Right renal pelvis (tissue), 4 donors: Measurements from ENCODE around the gene SAT1. TPM values are rescaled to one million over a fixed set of nuclear protein-coding genes. Genes with fewer than 3 reads are reported as not detected.

Source experiments
- DNase-seq, 4 donors: peaks; one replicate each; pipeline ENCODE4 v3.0.0-alpha.2; 2013; ENCODE audit warnings: low read depth in 4 of 4, low spot score in 3 of 4, missing footprints in 1 of 4
- polyA plus RNA-seq, 4 donors: library from polyadenylated mRNA; unstranded; fragments of 120-200 nt; gene quantifications; one replicate each; pipeline ENCODE4 v1.2.1, GENCODE V29; 2013; ENCODE audit not compliant: insufficient read length in 4 of 4

The SAT1 gene
- polyA plus RNA-seq, 4 donors = 276 to 291 (median 283) TPM

DNA sequence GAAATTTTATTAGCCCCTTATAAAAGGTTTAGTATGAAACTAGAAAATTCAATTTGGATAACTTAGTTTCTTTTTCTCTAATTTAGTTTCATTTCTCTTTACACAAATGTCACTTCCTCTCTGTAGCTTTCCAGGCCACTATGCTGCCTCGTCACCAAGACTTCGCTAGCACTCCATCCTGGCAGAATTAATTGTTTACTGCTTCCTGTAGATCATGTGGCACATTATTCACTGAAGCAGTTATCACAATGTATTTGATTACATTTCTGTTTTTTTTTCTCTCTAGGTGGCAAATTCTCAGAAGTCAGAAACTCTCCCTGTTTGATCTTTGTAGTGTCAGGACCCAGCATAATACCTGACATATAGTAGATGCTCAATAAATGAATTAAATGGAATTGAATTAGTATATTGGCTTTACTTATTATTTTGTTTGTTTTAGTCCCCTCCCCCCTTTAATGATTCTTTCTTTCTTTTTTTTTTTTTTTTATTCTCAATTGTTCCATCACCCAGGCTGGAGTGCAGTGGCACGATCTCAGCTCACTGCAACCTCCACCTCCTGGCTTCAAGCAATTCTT is 9.3 kb upstream of the SAT1 start:
- DNase-seq = no peak

DNA sequence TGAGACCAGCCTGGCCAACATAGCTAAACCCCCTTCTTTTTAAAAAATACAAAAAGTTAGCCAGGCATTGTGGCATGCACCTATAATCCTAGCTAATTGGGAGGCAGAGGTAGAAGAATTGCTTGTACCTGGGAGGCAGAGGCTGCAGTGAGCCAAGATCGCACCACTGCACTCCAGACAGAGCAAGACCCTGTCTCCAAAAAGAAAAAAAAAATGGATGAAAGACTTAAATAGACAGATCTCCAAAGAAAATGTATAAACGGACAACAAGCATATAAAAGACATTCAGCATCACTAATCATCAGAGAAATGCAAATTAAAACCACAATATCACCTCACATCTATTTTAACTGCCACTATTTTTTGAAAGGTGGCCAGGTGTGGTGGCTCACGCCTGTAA is 6.6 kb upstream of the SAT1 start:
- no peak for DNase-seq

DNA sequence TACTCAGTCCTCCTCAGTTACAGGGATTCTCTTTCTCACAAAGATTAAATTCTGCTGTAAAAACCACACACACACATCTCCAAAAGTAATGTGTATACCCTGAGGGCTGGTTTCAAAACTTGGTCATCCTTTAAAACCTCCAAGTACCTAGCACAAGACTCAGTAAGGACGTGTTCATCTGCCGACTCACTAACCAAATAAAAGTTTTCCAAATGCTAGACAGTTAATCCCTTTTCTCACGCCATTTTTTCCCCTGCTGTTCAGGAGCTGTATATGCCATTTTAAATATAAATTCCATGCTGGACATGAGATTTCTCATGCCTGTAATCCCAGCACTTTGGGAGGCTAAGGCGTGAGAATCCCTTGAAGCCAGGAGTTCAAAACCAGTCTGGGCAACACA is 3.9 kb upstream of the SAT1 start:
- DNase-seq = no peak

DNA sequence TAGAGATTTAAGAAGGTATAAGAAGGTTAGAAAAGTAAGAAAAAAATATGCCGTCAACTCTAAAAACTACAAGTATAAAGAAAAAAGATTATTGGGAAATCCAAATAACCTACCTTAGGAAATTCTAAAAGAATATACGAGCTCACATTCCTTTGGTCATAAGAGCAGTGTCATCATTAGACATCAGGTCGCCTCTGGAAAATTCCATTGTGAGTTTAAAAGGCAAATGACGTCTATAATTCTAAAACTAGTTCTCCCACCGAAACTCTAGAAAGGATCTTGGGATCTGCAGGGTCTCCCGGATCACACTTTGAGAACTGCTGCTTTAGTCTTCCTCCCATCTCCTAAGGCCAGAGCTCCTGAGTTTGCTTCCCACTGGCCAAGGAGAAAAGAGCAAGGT is 518 bp upstream of the SAT1 start:
- no peak for DNase-seq

DNA sequence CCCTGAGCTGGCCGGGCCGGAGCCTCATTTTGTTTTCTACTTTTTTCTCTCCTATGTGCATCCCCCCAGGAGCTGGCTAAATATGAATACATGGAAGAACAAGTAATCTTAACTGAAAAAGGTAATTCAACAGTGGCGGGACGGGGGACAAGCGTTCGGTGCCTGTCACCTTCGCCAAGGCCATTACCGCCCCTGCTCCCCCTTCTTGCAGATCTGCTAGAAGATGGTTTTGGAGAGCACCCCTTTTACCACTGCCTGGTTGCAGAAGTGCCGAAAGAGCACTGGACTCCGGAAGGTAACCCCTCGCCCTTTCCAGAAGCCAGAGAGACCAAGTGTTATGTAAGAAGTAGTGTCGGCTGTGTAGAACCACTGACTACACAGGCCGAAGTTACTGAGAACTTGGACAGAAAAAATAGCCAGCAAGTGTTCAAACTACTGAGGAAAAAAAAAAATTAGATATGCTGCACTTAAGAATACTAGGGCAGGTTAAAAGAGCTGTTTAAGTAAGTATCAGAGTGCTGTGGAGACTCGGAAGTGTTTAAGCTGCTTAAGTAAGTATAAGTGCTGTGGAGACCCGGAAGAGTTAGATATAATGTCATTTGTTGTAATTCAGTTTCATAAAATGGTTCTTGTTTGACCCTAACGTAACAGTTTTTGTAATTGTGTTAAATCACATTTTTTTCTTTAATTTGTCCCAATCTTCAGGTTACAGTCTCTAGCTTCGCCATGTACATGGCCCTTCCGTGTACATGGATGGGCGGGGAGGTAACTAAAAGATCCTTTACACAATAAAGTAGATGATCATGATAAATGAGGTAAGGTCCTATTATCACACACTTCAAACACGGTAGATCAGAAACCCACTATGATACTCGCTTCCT is 856 bp downstream of the SAT1 start:
- DNase-seq = no peak

DNA sequence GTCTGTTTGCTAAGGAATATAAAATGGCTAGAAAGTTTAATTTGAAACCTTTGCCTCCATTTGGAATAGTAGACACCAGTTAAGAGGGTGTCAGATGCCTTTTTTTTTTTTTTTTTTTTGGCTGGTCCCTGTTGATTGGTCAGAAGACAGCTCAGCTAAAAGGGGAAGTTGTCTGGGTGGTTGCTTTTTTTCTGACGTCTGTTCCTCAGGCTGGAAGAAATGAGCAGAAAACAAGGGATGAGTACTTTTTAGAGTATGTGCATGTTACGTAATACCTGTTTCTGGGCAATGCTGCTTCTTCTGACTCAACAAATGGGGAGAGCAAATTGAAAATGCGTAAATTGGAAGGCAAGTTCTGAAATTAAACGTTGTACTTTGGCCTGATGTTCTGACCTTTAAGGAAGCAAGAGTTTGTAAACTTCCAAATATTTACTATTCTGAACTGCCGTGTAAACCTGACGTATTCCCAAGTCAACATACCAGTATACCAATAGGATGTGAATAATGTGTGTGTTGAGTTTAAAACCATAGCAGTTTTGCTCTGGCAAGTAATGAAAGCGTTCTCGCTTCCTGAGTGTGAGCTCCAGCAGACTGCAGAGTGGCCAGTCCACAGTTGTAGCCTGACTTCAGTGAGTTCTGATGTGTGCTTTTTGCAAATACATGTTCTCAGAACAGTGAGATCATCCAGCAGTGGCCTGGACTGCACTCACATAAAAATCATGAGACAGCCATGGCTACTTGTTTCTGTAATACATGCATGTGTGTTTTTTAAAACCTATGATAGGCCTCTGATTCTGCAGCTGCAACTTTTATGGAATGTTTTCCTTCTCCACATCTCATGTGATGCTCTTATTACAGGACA is 1.7 kb downstream of the SAT1 start:
- DNase-seq = no peak

DNA sequence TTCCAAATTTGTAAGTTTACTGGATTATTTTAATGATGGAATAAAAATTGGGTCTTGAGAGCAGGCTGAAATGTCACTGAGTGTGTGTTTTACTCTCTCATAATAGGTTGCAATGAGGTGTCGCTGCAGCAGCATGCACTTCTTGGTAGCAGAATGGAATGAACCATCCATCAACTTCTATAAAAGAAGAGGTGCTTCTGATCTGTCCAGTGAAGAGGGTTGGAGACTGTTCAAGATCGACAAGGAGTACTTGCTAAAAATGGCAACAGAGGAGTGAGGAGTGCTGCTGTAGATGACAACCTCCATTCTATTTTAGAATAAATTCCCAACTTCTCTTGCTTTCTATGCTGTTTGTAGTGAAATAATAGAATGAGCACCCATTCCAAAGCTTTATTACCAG is 2.6 kb downstream of the SAT1 start:
- DNase-seq = no peak

DNA sequence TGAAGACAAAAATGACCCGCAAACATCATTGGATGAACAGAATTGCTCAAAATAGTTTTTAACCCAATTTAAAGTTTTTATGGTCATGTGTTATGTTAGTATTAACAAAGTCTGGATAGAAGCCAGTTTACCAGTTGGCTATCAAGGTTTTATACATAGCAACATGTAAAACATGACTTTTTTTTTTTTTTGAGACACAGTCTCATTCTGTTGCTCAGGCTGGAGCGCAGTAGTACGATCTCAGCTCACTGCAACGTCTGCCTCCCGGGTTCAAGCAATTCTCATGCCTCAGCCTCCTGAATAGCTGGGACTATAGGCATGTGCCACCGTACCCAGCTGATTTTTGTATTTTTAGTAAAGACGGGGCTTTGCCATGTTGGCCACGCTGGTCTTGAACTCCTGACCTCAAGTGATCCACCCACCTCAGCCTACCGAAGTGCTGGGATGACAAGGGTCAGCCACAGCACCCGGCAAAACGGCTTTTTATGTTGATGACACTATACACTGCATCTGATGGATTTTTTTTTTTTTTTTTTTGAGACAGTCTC is 3.4 kb downstream of the SAT1 start:
- no peak for DNase-seq

DNA sequence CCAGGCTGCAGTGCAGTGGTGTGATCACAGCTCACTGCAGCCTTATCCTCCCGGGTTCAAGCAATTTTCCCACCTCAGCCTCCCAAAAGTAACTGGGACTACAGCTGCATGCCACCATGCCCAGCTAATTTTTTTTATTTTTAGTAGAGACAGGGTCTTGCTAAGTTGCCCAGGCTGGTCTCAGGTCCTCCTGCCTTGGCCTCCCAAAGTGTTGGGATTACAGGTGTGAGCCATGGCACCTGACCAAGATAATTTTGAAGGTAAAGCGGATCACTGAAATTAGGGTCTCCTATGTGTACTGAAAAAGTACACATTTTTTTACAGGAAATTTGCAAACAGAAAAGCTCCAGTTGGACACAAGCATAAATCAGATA is 4.8 kb downstream of the SAT1 start:
- no peak for DNase-seq

DNA sequence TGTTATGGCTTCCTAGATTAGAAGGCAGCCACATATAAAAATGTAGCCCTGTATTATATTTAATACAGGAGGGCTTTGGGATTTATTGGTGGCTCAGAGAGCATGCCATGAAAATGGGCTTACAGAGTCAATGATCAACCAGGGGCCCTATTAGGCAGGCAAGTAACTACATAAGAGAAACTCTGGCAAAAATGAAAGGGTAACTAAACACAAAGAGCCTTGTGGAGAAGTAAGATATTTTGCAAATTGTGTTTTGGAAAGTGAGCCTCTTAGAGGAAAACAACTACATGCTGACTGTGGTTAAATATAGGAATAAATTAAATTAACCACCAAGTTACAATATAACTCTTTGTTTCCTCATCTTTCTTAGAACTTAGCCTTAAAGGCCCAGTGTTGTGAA is 5.5 kb downstream of the SAT1 start:
- no peak for DNase-seq

DNA sequence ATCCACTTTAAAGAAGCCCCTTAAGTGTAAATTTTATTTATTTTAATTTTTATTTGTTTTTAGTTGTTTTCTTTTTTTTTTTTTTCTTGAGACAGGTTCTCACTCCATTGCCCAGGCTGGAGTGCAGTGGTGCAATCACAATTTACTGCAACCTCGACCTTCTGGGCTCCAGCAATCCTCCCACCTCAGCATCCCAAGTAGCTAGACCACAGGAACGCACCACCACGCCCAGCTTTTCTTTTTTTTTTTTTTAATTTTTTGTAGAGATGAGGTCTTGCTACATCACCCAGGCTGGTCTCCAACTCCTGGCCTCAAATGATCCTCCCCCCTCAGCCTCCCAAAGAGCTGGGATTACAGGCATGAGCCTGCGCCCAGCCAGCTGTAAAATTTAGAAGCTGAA is 6.0 kb downstream of the SAT1 start:
- no peak for DNase-seq

DNA sequence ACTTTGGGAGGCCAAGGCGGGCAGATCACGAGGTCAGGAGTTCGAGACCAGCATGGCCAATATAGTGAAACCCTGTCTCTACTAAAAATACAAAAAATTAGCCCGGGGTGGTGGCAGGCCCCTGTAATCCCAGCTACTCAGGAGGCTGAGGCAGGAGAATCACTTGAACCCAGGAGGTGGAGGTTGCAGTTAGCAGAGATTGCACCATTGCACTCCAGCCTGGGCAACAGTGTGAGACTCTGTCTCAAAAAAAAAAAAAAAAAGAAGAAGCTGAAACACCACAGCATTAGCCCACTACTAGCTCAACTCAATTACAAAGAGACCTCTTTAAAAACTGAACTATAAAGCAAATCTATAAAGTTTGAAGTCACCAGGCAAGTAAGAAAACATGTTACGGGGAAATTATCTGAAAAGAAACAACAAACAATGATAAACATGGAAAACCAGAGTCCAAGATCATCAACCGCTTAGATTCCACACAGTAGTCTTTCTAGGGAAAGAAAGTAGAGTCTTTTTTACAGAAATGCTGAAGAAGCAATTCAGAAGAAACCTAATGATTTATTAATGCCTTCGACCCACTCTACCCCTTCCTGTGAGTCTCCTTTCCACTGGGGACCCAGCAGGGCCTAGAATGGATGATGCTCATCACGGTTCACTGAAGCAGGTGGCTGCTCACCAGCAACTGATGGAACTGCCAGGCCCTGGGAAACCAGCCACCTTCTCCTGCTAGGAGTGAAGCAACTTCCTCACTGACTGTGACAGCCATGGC is 6.6 kb downstream of the SAT1 start:
- DNase-seq = no peak

DNA sequence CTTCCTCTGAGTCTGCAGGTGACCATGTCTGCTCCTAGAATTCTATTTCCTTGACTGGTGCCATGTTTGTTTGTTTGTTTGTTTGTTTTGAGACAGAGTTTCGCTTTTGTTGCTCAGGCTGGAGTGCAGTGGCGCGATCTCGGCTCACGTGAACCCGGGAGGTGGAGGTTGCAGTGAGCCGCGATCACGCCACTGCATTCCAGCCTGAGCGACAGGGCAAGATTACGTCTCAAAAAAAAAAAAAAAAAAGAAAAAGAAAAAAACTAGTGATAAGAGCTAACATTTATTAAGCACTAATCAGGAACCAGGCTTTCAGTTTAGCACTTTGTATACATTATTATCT is 7.2 kb downstream of the SAT1 start:
- no peak for DNase-seq

DNA sequence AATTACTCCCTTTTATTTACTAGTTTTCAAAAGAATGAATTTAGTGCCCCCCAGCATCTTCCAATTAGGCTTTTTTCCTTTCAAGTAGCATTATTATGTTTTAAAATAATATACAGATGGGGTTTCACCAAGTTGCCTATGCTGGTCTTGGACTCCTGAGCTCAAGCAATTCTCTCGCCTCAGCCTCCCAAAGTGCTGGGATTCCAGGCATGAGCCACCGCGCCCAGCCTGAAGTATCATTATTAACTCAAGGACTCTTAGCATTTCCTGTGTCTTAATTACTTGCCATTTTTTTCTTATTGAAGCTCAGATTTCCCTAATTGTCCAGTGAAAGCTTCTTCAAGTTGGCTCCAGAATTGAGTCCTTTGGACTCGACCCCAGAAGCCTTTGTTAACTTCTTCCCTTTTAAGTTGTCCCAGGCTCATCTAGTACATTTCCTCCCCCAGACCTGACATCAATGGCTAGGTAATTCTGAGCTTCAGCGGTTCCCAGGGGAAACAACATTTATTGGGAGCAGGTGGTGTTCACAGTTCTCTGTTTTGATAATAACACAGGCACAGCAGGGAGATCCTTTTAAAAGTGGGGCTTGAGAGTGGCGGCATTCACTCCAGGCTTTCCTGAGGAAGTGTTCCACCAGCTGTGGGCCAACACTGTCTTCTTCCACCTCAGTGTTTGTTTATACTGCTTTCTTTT is 10.0 kb downstream of the SAT1 start:
- DNase-seq = no peak

DNA sequence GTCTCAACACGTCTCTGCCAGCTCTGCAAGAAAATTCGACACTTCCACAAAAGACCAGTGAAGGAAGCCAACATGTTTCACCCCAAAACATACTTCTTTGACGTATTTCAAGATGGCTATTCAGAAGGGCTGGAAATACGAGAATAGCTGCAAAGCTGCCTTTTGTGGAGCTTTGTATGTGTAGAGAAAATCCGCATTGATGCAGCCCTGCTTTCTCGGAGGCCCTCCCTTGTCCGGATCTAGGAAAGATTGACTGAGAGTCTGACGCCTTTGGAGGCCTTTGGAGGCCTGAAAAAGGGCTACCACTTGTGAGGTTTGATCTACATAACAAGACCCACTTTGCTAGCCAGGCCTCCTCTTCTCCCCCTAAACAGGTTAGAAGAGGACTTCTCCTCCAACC is 12.2 kb downstream of the SAT1 start:
- no peak for DNase-seq

DNA sequence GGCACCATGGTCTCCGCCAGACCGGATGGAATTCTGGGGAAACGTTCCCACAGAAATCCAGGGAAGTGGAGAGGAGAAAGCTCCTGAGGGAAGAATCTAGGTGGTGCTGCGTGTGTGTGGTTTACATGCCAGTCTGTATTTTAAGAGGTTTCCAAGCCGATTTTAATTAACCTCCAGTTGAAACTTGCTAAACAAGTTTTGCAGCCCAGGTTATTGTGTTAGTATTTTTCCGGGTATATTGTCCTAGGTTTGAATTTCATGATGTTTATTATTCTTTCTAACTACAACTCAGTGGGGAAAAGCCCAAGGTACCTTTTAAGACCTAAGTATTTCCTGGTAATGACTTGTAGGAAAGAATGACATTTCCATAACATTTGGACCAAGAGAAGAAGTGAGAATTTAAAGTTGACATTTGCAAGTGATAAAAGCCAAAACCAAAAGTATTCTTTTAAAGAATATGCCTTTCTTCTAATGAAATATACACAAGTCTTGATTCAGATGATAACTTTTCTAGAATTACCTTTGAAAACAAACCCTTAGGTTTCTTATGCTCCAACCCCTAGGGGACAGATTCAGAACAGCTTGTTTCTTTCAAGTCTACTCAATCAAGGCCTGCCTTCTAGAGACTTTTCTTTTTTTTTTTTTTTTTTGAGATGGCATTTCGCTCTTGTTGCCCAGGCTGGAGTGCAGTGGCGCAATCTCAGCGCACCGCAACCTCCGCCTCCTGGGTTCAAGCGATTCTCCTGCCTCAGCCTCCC is 14.6 kb downstream of the SAT1 start:
- DNase-seq = no peak

DNA sequence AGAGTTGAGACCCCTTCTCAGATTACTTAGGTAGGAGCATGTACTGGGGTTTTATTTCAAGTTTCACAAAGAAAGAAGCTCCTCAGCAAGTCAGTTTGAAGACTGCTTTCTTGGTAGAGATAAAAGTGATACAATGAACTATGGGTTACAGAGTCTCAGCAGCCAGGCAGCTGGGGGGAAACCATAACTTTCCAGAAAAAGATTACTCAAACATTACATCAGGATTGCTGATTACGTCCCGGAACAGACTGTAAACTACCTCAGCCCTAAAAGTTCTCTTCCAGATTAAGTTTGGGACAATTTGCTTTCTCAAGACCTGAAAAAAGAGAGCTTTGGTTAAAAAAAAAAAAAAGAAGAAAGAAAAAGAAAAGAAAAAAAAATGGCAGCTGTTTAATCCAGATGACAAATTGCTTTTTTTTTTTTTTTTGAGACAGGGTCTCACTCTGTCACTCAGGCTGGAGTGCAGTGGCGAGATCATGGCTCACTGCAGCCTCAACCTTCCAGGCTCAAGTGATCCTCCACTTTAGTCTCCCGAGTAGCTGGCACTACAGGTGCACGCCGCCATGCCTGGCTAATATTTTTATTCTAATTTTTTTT is 16.6 kb downstream of the SAT1 start:
- no peak for DNase-seq

DNA sequence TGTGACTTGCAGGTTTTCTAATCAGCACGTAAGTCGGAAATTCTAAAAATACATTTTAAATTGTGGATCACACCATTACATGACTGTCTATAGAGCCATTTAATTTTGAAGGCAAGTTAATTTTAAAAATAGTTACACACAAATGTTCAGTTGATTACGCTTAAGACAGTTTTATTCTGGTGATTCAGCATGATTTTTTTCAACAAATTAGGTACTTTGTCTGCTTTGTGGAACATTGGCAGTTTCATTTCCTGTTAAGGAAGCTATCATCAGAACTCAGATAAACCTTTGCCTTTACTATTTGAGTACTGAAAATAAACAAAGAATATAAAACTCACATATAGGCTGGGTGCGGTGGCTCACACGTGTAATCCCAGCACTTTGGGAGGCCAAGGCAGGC is 19.5 kb downstream of the SAT1 start:
- no peak for DNase-seq

DNA sequence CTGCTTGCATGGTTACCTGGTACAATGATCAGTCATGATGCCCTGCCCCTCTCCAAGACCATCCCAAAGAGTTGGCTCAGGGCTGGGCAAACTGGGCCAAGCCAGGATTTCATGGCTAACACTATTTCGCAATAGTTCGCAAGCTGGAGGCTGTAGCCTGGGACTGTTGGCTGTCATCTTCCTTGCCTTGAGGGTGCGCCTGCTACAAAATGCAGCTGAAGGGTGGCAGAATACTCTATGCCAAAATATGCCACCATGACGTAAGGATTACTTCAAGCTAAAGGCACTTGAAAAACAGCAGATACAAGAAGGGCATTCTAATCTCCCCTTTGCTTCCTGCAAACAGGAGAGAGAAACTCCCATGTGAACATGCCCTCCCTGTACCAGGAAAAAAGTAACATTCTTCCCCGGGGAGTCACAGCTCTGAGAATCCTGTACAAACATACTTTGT is 21.0 kb downstream of the SAT1 start:
- no peak for DNase-seq
